ENCODE measurements around the gene KLF6.

Gene KLF6

DNA sequence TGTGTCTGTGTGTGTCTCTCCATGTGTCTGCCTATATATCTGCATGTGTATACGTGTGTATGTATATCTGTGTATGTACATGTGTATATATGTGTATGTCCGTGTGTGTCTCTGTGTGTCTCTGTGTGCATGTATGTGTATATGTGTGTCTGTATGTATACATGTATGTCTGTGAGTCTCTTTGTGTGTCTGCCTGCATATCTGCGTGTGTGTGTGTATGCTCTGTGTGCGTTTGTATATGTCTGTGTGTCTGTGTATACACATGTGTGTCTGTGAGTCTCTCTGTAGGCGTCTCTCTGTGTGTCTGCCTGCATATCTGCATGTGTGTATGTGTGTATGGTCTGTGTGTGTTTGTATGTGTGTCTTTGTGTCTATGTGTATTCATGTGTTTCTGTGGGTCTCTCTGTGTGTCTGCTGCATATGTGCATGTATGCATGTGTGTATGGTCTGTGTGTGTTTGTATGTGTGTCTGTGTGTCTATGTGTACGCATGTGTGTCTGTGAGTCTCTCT lies 23.7 kb upstream of the KLF6 start:
- no peak for DNase-seq

DNA sequence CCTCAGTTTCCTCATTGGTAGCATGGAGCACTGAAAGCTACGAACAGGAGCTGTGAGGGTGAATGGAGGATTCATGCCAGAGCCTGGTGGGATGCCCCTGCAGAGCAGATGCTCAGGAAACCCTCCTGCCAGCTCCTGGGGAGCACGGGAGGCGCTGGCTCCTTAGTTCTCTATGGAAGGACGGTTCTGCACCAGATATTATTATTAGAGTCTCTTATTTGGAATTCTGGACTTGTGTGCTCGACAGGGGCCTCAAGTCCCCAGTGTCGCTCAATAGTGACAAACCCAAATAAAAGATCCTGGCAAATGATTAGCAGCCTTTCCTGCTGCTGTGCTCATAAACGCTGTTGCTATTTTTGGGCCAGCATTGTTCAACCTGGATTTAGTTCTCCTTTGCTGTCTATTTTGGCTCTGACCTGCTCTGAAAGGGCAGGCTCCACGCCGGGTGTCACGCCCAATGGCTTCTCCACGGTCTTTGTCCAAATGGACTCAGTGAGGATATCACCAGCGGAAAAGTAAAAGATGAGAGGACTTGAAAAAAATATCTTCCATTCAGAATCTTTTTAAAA lies 23.0 kb upstream of the KLF6 start:
- no peak for DNase-seq

DNA sequence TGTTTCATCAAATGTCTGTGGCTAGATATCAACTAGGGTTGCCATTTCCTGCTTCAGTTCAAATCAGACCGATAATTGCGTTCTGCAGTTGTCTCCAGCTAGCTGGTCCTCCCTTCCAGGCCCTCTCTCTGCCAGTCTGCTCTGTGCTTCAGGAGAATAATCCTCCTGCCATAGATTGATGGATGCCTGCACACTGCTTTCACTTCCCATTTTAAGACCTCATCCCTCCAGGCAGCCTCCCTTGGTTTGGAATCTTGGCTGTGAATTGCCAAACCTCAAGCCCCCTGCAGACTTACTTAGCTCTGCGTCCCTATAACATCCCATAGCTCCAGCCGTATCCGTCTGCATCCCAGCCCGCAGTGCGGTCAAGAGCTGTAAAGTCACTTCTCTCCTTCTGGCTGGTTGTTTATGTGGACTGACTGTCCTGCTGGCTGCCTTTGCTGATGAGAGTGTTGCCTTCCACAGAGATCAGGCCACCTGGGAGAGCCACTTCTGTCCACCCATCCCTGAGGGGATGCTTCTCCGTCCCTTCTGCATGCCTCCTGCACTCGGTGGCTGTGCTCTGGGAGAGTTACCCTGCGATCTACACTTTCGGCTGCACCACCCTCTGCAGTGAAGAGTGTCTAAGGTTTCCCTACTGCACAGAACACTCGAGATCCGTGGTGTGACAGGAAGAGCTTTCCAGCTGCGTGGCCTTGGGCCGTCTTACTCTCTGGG lies 22.4 kb upstream of the KLF6 start:
- DNase-seq, result no peak

DNA sequence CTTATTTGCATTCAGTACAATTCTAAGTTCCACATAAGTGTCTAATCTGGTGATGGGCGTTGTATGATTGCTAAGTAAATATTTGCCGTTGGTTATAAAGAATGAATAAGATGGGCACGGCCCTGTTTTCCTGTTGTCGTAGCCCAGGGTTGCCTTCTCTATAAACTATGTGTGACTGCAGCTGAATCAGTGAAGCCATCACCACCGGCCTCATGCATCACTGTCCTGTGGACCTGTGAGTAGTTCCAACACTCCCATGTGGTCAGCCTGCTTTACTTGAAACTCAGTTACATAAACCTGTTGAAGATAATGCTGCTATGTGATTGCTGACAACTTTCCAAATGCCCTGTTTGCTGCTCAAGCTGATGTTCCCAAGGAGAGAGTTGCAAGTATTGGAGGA lies 21.6 kb upstream of the KLF6 start:
- DNase-seq, result peak; percentile 61

DNA sequence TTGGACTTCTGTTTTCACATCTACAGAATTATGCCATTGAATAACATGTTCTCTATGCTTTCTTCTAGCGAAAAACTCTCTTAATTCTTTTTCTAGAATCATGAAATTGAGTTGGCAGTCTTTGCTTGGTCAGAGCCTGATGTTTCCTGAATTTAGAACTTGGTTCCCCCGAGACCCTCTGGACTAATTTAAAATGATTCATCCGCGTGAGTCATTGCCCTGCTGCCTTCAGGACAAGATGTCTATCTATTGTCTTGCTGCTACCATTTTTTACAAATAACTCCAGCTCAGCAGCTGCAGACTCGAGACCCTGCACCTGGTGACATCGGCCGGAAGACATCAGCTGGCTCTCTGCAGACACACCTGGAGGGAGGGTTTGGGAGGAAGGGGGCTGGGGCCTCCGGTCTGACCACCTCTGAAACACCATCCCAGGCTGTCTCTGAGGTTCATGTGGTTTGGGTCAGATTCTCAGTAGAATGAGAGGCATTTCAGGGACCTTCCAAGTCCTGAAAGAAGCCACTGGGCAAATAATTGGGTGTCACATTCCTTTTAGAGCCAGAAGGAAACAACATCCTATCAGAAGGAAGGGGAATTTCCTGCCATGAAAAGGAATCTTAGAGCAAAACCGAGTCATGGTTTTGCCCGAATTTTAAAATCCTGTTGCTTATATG lies 20.9 kb upstream of the KLF6 start:
- DNase-seq, result peak; percentile 42

DNA sequence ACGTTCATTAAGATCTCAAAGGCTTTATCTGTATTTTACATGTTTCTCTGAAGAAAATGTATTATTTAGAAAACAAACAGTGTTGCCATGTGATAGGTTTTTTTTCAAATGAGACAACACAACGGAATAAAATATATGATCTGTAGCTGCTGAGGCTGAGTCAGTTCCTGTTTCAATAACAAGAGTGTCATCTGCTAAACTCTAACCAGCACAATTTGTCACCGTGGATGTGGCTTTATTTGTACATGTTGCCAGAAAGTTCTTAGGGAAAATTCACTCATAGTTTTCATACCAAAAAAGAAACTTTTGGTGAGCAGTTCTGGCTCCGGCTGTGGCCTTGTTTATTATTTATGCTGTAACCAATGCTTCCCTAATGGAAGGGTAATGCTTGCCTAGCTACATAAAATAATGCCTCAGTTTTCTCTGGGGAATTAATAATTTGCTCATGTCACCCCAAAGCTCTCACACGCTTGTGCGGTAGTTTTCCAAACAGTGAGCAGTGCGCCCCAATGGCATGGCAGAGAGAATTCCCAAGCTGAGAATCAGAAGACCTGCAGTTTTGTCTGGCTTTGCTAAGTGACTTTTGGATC lies 20.3 kb upstream of the KLF6 start:
- DNase-seq, result no peak

DNA sequence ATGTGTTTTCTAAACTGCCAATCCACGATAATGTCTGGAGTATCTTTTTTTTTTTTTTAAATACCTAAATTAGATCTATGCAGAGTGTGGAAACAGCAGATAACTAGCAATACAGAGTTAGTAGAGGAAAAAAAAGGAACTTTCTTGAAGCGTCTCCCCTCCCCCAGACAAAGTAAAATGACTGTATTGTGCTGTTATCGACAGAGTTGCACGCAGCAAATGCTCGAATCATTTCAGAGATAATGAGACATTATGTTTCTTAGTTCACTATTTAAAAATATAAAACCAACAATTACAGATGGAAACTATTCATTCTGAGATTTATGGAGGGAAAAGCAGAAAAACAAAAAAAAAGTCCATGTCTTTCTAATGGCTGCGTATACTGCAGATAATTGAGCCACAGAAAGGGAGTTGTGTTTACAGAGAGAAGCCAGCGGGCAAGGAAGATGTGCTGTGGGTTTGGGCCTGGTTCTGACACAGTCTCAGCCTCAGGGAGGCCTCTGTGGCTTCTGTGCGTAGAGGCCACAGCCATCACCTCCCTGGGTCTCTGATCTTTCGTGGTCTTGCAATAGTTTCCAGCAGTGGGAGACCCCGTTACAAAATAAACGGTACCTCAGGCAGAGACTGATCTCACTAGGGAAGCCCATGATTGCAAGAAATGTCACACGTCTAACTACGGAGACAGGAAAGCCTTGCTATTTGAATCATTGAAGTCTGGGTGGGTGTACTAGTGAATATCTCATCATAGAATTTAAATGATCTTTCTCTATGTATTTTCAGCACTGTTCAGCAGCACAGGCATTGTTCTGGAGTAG lies 19.1 kb upstream of the KLF6 start:
- DNase-seq, result no peak

DNA sequence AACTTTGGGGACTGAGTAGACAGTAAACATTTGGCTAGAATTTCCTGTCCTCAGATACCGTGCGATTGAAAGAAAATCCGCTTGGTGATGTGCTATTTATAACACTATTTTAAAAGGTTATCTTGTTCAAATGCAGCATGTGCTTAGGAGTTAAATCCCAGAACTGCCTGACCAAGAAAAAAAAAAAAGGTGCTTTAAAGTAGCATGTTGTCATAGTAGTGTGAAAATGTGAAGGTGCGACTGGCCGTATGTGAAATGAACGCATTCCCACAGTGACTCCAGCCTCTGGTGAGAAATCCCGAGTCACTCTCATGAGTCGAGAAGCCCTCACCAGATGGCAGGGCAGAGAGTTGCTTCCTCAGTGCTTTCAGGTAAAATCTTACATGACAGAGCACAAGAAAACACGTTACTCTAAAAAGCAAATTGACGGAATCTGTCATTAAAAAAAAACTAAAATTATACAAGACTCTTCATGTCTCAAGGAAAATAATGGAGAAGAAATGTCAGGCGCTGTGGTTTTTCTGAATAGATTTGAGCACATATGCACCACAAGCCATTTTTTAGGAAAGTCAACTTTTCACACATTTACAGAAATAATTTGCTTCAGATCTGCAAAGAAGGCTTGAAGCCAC lies 18.4 kb upstream of the KLF6 start:
- no peak for DNase-seq

DNA sequence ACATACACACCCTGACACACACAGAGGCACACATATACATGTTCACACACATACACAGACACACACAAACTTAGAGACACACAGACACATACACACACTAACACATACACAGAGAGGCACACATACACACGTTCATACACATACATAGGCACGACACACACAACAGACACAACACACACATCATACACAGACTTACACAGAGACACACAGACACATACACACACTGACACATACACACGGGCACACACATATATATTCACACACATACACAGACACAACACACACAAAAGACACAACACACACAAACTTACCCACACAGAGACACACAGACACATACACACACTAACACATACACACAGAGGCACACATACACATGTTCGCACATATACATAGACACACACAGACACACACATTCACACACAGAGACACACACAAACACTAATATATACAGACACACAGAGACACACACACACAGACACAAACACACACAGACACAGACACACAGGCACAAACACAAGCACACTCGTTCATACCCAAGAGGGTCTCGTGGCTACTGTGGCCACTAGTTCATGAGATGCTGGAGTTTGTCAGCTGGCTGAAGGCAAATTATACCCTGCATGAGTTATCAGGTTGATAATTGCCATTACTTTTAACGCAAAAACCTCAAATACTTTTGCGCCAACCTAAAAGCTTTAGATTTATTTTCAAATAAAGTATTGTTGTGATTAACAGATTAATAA lies 17.7 kb upstream of the KLF6 start:
- no peak for DNase-seq

DNA sequence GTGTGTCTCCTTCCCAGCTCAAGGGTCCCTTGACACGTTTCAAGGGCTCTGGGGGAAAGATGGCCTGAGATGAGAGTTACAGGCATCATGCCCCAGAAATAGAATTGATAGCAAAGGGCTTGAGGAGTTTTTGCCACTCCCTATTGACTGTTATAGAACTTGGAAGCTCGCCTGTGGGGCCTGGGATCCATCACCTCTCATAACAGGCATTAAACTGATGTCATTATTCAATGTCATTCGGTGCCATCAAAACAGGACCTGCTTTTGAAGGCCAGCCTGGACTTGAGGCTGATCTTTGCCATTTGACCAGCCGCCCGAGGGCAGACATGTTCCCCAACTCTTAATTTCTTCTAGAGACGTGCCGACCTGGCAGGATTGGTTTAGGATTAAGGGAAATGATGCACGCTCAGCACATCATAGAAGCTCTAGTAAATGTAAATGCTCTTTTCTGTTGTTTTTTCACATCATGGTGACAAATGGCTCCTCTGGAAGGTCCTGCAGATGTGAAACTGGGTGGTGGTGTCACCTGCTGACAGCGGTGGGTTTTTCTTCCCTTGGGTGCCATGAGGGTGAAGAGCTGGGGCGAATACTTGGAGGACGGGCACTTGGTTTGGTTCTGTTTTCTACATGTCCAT lies 16.7 kb upstream of the KLF6 start:
- no peak for DNase-seq

DNA sequence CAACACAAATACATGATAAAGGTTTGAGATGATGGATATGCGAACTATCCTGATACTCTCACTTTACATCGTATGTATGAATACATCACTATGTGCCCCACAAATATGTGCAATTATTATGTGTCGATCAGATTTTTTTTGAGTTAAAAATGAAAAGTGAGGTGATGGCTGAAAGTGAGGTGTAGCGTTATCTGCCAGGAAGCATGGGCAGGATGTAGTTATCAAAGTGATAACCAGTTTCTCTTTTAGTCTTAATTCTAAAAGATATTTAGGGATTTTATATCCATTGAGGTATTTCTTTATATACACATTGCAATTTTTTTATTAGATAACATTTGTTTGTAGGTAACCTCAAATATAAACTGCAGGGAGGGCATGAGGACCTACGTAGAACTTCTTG lies 15.6 kb upstream of the KLF6 start:
- DNase-seq, result no peak

DNA sequence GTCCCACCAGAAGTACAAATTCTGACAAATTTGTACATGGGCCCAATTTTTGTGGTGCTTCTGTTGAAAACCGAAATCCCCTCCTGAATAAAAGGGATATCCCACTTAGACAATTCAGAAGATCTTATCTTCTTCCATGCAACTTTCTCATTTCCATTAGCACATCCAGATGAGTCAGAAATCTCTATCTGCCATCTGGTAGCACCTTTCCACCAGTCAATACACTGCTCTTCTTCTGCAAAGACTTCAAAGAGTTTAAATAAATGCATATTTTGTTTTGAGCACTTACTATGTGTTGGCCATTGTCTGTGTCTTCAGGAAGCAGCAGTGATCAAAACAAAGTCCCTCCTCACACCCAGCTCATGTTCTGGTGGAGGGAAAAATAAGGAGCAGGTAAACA lies 12.7 kb upstream of the KLF6 start:
- no peak for DNase-seq

DNA sequence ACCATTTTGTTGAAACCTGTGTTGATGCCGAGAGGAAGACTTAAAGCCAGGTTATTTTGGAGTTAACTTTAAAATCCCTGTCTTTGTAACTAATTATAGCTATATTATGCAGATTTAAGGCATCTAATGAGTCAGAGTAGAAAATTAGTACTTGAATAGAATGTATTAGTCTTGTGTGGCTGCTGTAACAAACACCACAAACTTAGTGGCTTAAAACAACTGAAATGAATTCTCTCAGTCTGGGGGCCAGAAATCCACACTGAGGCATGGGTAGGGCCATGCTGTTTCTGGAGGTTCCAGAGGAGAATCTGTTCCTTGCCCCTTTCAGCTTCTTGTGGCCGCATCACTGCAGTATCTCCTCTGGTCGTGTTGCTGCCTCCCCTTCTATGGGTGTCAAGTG lies 8.5 kb upstream of the KLF6 start:
- no peak for DNase-seq

DNA sequence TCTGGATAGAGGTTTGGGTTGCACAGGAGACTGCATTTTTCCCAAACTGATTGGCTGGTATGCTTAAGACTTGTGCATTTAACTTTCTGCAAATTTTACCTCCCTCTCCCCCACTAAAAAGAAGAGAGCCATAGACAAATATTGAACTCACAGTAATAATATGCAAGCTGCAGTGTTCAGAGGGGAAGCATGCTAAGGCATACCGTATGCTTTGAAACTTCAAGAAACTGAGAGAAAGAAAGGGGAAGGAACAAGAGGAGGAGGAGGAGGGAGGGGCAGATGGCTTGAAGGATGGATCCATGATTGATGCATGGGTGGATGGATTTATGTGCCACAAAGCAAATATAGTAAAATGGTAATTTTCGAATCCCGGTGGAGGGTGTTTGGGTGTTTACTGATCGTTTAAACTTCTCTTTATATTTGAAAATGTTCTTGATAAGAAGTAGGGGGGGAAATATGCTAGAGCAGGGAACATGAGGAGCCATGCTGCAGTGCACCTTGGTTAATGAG lies 7.8 kb upstream of the KLF6 start:
- no peak for DNase-seq

DNA sequence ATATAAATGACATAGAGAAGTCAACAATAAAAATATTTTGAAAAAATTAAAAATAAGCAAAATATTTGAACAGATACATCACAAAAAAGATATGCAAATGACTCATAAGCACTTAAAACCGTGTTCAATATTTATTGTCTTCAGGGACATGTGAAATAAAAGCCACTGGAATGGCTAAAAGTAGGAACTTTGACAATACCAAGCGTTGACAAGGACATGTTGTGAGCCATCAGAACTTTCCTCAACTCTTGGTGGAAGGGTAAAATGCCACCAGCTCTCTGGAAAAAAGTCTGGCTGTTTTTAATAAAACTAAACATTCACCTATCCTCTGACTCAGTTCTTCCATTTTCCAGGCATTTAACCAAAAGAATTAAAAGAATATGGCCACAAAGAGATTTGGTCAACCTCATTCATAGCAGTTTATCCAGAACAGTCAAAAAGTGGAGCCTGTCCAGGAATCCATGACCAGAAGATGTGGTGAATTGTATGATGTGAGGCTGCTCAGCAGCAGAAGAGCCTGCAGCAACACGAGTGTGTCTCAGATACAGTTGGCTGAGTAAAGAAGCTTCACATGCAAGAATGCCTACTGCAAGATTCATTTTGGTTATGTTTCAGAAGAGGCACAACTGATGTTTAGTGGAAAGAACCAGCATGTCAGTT lies 7.1 kb upstream of the KLF6 start:
- no peak for DNase-seq

DNA sequence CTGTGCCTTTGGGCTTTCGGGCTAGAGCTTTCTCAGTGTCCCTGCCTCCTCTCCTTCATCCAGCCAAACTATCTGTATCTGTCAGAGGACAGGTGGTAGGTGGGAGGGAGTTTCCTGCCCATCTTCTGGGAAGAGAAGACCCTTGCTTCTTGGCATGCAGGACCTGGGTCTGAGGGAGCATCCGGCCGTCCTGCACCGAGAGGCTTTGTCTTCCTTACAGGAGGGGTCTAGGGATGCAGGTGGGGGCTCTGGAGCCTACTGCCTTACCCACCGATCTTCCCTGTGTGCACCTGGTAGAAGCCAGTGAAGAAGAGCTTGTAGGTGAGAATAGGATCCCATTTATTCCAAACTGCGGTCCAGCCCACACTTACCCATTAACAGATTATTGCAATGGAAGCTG lies 5.8 kb upstream of the KLF6 start:
- no peak for DNase-seq

DNA sequence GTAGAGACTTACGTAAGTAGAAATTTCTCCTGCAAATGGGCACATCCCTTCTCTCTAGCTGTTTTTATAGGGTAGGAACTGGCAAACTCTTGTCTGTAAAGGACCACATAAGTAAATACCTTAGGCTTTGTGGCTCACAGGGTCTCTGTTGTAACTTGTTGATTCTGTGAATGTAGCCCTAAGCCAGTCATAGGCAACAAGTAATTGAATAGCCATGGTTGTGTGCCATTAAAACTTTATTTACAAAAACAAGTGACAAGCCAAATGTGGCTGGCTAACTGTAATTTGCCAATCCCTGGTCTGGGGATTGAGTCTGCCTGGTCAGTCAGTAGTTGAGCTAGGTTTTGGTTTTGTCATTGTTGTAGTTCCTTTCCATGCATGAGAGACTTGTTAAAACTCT lies 5.3 kb upstream of the KLF6 start:
- DNase-seq, result no peak

DNA sequence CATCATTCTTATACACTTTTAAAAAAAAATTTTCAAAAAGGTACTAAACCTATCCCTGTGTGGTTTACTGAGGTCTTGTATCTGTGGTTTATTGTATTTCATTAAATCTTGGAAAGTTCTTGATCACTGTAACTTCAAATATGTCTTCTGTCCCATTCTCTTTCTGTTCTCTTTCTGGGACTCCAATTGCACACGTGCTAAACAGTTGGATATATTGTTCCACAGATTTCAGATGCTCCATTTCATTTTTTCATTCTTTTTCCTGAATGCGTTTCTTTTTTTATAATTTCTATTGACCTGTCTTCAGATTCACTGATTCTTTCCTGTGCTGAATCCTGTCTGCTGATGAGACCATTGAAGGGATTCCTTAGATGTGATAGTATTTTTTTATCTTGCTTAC lies 4.6 kb upstream of the KLF6 start:
- DNase-seq, result no peak

DNA sequence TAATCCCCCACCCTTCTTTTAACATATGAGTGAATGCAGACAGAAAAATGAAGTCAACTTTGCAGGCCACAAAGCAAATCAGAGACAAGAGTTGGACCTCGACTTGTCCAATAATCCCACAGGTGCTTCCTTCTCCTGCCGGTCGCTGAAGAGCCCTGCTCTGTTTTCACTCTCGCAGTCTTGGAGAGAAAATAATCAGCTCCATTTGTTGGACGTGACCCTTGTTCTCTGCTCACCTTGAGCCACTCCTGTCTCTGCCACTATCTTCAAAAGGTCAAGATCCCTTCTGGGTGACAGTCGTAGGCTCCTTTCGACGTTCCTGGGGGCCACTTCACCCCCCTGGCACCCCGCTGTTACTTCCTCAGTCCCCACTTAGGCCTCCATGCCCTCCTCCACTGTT lies 2.8 kb upstream of the KLF6 start:
- no peak for DNase-seq

DNA sequence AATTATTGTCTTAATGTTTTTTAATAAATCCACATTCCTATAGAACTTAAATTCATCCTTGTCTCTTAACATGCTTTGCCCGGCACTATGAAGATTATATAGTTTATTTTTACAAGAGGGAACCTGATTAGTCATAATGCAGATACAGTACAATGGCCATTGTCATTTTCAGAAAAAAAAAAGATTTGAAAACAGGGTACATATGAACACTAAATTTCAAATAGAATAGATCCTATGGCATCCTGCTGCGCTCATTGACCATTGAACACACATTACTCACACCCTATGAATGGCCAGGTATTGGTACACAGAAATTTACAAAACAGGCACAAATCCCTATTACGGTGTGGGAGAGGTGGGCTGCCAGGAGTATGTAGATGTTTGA lies 2.0 kb upstream of the KLF6 start:
- DNase-seq, result no peak
